A673 (cell line): ENCODE results near the gene MYPN.

Experiments used
- CTCF ChIP-seq: fragments of 300-800, 200-600 bp; sonication (generic); conservative IDR thresholded peaks from 2 replicates; pipeline ENCODE4 v1.5.1; 2017; ENCODE audit warnings: low read depth, mild to moderate bottlenecking, antibody characterized with exemption, low read length, moderate library complexity, mixed read lengths
- EZH2 ChIP-seq: fragments of 200-600 bp; sonication (generic); IDR thresholded peaks from 2 replicates; pipeline ENCODE4 v1.6.1; 2017; ENCODE audit warnings: borderline replicate concordance, low read depth, mild to moderate bottlenecking, mixed read lengths, antibody characterized with exemption, low read length; ENCODE audit not compliant: poor library complexity, severe bottlenecking

- TF ChIP-seq CTCF (no peak), EZH2 (no peak)
Measured at GRCh38 chr10:68237173-68237572, 127.9 kb downstream of the MYPN start.
